Upper lobe of right lung (tissue), 1 donor: ENCODE data around the gene TEAD1. TPM values are rescaled to one million over a fixed set of nuclear protein-coding genes. Genes with fewer than 3 reads are reported as not detected.
A peak's percentile ranks its signal among the peaks of the same experiment; 100 is the strongest.

Experiments used
- ATAC-seq: fragments of 200-7000 bp; cut with Tn5 transposase; one replicate; pipeline ENCODE4 v1.9.1; 2020; ENCODE audit warnings: mild to moderate bottlenecking, moderate library complexity
- DNase-seq: peaks from one replicate; pipeline ENCODE4 v3.0.0-alpha.2; 2020
- H3K27ac ChIP-seq: fragments of 200-600 bp; one replicate; pipeline ENCODE4 v1.8.0; 2022
- H3K27me3 ChIP-seq: fragments of 200-600 bp; one replicate; pipeline ENCODE4 v1.8.0; 2022; ENCODE audit warnings: mild to moderate bottlenecking
- H3K36me3 ChIP-seq: fragments of 200-600 bp; one replicate; pipeline ENCODE4 v1.8.0; 2022
- H3K4me1 ChIP-seq: fragments of 200-600 bp; one replicate; pipeline ENCODE4 v1.8.0; 2022
- H3K4me3 ChIP-seq: fragments of 200-600 bp; one replicate; pipeline ENCODE4 v1.8.0; 2022; ENCODE audit warnings: mild to moderate bottlenecking
- H3K9me3 ChIP-seq: fragments of 200-600 bp; one replicate; pipeline ENCODE4 v1.8.0; 2022
- intact Hi-C: fragments of 100-400 bp; cut with DNase I; formaldehyde crosslinking; loops from one replicate; pipeline ENCODE4 v1.11.0; 2022
- total RNA-seq: library from RNA; stranded (reverse); fragmentation: NEBNext Ultra II Directional; extraction: Animal tissue kit (Norgen Biotek cat#: 25700); gene quantifications from one replicate; pipeline ENCODE4 v1.2.1, GENCODE V29; 2021
- TF ChIP-seq, protein P1 (sequence below): fragments of 200-600 bp; IDR thresholded peaks from one replicate; pipeline ENCODE4 v1.8.0; 2022; ENCODE audit warnings: antibody characterized with exemption
- donor health status: DM: no; HTN: yes; CAD: no; lungs with severe emphysema.

Gene TEAD1
- total RNA-seq, 1 donor from 2014 or later = 72.3 TPM

DNA sequence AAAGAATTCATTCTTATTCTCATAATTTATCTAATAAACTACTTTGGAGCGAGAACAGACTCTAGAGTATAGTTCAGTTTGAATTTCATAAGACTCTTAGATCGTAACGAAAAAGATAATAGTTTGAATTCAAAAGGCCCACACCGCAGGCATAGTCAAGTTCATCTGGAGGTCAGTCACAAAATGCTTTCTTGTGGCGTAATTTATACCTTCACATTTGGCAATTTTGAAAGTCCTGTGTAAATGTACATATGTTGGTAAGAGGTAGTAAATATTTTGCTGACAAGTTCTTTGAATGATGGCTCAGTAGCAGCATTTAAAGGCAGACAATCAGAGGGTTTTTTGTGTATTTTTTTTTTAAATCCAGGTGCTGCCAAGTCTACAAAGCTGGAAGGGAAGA, 88.1 kb downstream of the TEAD1 start:
- Histone ChIP-seq H3K4me1 (no peaks in the 10 kb centered on the region), H3K36me3 (no peaks in the 10 kb centered on the region), H3K4me3 (no peak overlapping the region), H3K9me3 (no peaks in the 10 kb centered on the region), H3K27me3 (no peaks in the 10 kb centered on the region), H3K27ac (no peak overlapping the region)
- intact Hi-C loops = no loop called here
- TF ChIP-seq, protein P1, sequence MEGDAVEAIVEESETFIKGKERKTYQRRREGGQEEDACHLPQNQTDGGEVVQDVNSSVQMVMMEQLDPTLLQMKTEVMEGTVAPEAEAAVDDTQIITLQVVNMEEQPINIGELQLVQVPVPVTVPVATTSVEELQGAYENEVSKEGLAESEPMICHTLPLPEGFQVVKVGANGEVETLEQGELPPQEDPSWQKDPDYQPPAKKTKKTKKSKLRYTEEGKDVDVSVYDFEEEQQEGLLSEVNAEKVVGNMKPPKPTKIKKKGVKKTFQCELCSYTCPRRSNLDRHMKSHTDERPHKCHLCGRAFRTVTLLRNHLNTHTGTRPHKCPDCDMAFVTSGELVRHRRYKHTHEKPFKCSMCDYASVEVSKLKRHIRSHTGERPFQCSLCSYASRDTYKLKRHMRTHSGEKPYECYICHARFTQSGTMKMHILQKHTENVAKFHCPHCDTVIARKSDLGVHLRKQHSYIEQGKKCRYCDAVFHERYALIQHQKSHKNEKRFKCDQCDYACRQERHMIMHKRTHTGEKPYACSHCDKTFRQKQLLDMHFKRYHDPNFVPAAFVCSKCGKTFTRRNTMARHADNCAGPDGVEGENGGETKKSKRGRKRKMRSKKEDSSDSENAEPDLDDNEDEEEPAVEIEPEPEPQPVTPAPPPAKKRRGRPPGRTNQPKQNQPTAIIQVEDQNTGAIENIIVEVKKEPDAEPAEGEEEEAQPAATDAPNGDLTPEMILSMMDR = no peak
- ATAC-seq = no peak
- no peak for DNase-seq

DNA sequence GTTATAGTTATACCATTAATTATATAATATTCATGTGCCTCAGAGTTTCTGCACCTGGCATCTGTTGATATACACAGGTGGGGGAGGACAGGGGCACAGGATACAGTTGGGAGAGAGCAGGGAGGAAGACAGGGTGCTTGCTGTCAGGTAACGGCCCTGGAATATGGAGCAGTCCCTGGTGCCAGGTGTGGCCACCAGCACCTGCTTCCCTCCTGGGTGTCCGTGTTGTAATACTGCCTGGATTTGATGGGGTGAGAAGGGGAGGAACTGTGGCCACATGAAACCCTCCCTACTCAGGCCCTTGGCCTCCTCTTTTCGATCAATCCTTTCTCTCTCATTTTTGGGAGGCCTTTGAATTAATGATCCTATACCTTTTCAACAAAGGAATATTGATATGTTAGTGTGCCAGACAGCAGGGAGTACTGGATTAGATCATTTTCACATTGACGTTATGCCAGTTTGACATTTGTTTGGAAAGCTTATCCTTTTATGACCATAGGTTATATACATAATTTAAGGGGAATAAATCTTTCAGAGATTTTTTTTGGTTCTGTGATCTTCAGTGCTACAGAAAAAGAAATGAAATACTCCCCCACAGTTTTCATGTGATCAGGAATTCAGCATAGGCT, 88.6 kb downstream of the TEAD1 start:
- Histone ChIP-seq H3K9me3 (no peaks in the 10 kb centered on the region), H3K4me3 (no peak overlapping the region), H3K27ac (no peak overlapping the region), H3K27me3 (no peaks in the 10 kb centered on the region), H3K36me3 (no peaks in the 10 kb centered on the region), H3K4me1 (no peaks in the 10 kb centered on the region)
- ATAC-seq = no peak
- TF ChIP-seq, protein P1 = no peak
- no peak for DNase-seq
- intact Hi-C loops = no loop called here

DNA sequence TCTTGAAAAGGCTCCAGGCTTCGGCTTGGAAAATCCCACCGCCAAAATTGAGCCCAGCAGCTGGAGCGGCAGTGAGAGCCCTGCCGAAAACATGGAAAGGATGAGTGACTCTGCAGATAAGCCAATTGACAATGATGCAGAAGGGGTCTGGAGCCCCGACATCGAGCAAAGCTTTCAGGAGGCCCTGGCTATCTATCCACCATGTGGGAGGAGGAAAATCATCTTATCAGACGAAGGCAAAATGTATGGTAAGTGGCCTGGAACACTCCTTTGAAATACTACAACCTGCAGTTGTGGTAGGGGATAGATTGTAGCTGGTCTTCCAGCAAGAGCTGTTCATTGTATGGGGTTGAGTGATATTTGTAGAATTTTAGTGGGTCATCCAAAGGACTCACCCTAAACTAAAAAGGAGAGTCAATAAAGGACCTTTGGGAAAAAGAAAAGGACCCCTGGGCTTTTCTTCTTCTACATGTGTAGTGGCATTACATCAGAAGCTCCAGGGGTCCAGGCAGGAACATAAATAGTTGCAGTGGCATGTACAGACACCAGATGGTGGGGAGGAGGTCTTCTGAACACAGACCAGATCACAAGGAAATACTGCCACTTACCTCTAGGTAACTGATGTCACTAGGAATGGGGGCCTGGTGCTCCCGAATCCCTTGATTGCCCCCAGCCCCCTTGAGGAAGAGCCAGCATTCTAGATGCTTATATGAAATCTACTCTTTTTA, 90.1 kb downstream of the TEAD1 start:
- Histone ChIP-seq H3K4me3 (no peak overlapping the region), H3K27me3 (no peaks in the 10 kb centered on the region), H3K9me3 (no peaks in the 10 kb centered on the region), H3K27ac (no peak overlapping the region), H3K36me3 (no peaks in the 10 kb centered on the region), H3K4me1 (no peaks in the 10 kb centered on the region)
- ATAC-seq (no peak), DNase-seq (no peak)
- intact Hi-C loops = no loop called here
- TF ChIP-seq, protein P1 = no peak

DNA sequence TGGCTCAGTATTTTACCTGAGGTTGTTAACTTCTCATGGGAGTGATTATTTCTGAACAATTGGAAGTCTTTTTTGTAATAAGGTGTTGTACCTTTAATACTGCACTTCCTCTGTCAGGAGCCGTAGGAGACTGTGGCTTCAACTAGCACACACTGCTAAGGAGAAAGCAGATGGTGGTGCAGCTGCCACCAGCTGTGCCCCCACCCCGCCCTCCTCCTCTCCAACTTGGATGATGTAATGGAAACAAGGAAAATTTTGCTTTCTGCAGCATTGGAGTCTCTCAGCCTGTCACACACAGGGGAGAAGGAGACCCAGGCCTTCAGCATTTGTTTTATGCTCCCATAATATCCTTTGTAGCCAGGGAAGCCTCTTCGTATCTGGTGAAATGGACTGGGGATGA, 91.2 kb downstream of the TEAD1 start:
- Histone ChIP-seq H3K9me3 (no peaks in the 10 kb centered on the region), H3K36me3 (no peaks in the 10 kb centered on the region), H3K27me3 (no peaks in the 10 kb centered on the region), H3K27ac (no peak overlapping the region), H3K4me1 (no peaks in the 10 kb centered on the region), H3K4me3 (no peak overlapping the region)
- TF ChIP-seq, protein P1 = no peak
- DNase-seq (no peak), ATAC-seq (peak; percentile 41)
- intact Hi-C loops = no loop called here

DNA sequence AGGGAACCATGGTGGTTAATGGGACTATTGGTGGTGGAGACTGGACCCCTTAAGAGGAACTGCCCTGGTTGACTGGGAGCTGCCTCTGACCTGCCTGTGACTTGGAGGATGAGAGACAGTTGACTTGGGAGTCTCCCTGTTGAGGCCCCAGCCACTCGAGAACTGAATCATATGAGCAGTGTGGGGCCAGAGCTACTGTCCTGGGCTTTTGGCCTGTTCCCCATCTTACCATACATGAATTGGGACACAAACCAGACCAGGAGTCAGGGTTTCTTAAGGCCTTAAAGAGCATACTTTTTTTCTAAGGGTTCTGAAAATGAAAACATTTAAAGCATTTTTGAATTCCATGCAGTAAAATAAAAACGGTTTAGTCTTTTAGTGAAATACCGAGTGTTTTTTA, 92.8 kb downstream of the TEAD1 start:
- H3K4me3 ChIP-seq = no peak overlapping the region
- no peaks in the 10 kb centered on the region for H3K27me3 ChIP-seq
- intact Hi-C loops = no loop called here
- H3K9me3 ChIP-seq = no peaks in the 10 kb centered on the region
- no peak overlapping the region for H3K27ac ChIP-seq
- ATAC-seq (no peak), DNase-seq (no peak)
- no peaks in the 10 kb centered on the region for H3K4me1 ChIP-seq
- no peaks in the 10 kb centered on the region for H3K36me3 ChIP-seq
- TF ChIP-seq, protein P1 = no peak
